Upper lobe of left lung (tissue), 4 donors: Measurements from ENCODE around the gene GAS5.

ENCODE experiments used
- EP300 ChIP-seq, 4 donors: sonication (generic); formaldehyde crosslinking; IDR thresholded peaks; one replicate each; pipeline ENCODE4 v1.5.1; 2017; ENCODE audit warnings: antibody characterized with exemption in 4 of 4, control low read depth in 2 of 4
- POLR2A ChIP-seq, 4 donors: fragments of 450-650 bp; IDR thresholded peaks; one replicate each; pipeline ENCODE4 v1.5.1; 2016 to 2017; ENCODE audit warnings: antibody characterized with exemption in 4 of 4, mild to moderate bottlenecking in 2 of 4
- TF ChIP-seq, protein P1 (sequence below), 6 experiments: fragments of 450-650 bp in 4 of 6; fragments of 200-600 bp in 2 of 6; sonication (generic) in 2 of 6; IDR thresholded peaks; one replicate each; pipeline ENCODE4 v1.5.1; 2016 to 2019; ENCODE audit warnings: antibody characterized with exemption in 6 of 6

DNA sequence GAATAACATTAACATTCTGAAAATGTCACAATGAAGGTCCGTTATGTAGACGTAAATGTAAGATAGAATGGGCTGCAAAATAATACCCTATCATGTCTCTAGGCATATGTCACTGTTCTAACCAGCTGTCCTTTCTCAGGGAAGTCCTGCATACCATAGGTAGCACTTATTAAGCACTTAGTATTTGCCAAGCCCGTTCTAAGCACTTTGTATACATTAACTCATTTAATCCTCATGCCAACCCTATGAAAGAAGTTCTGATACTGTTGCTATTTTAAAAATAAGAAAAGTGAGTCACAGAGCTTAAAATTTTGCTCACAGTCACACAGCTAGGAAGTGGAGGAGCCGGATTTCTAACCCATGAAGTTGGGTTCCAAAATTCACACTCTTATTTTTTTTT is 15.7 kb downstream of the GAS5 start:
- TF ChIP-seq, protein P1, sequence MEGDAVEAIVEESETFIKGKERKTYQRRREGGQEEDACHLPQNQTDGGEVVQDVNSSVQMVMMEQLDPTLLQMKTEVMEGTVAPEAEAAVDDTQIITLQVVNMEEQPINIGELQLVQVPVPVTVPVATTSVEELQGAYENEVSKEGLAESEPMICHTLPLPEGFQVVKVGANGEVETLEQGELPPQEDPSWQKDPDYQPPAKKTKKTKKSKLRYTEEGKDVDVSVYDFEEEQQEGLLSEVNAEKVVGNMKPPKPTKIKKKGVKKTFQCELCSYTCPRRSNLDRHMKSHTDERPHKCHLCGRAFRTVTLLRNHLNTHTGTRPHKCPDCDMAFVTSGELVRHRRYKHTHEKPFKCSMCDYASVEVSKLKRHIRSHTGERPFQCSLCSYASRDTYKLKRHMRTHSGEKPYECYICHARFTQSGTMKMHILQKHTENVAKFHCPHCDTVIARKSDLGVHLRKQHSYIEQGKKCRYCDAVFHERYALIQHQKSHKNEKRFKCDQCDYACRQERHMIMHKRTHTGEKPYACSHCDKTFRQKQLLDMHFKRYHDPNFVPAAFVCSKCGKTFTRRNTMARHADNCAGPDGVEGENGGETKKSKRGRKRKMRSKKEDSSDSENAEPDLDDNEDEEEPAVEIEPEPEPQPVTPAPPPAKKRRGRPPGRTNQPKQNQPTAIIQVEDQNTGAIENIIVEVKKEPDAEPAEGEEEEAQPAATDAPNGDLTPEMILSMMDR (IDR thresholded peaks at IDR 0.05), result no peak
- TF ChIP-seq POLR2A (IDR thresholded peaks at IDR 0.05) (no peak), EP300 (IDR thresholded peaks at IDR 0.05) (no peak)
